Measurements from ENCODE around the gene CNTNAP2.
A peak's percentile ranks its signal among the peaks of the same experiment; 100 is the strongest.
"Not testable (repeated sequence)": the region's sequence is repeated elsewhere in the genome, so short reads cannot be mapped to it uniquely, and the experiment has no call there.

The CNTNAP2 gene

DNA sequence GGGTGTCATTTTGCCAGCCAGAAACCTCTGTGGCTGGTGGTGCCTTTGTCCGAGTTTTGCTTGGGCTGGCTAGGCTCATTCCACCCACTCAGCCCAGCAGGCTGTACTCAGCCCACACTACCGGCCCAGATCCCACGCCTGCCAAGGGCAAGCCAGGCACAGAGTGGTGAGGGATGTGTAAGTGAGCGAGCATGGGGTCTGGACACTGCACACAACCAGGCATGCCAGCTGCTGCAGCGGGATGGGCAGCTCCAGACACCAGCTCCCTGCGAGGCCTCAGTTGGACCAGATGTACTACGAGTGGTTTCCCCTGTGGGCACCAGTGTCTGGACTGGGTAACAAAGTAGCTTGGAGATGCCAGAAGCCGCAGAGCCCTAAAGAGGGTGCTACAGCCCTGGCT, 2339.8 kb downstream of the CNTNAP2 start:
- WGBS (ENCODE audit: extremely low coverage, insufficient coverage, low lambda C conversion rate): no CpG with 5 or more reads among the region's 8 CpGs
- no peak overlapping the region for H4K8ac ChIP-seq (ENCODE audit: low read depth, low read length)
- no peak overlapping the region for H3K27ac ChIP-seq (ENCODE audit: low read depth, low read length)
- H3K9ac ChIP-seq (ENCODE audit: low read length): no peak overlapping the region
- H3K79me1 ChIP-seq (ENCODE audit: low read length): no peaks in the 10 kb centered on the region
- H3K4ac ChIP-seq (ENCODE audit: low read depth, low read length): no peak overlapping the region
- no peak overlapping the region for H3K56ac ChIP-seq (ENCODE audit: low read length)
- no peak overlapping the region for H3K18ac ChIP-seq (ENCODE audit: low read length)
- H3K4me3 ChIP-seq (ENCODE audit: low read length): no peak overlapping the region
- no peak overlapping the region for H4K5ac ChIP-seq (ENCODE audit: low read length)
- no peak overlapping the region for H2BK5ac ChIP-seq (ENCODE audit: low read length)
- DNase-seq: no peak
- H3K23ac ChIP-seq (ENCODE audit: low read length): no peak overlapping the region
- H3K4me2 ChIP-seq (ENCODE audit: low read length): no peak overlapping the region
- no peaks in the 10 kb centered on the region for H3K36me3 ChIP-seq (ENCODE audit: control insufficient read depth, insufficient read depth, low read length)
- no peak overlapping the region for H2BK15ac ChIP-seq (replicated peaks; ENCODE audit: low read depth)
- H2BK120ac ChIP-seq (ENCODE audit: low read depth, low read length): no peak overlapping the region
- no peak overlapping the region for H2AK5ac ChIP-seq (ENCODE audit: low read length)
- no peaks in the 10 kb centered on the region for H3K79me2 ChIP-seq (ENCODE audit: control insufficient read depth, insufficient read depth, low read length)
- H3K27me3 ChIP-seq (ENCODE audit: insufficient read depth, low read length, poor library complexity): no peaks in the 10 kb centered on the region
- H3K4me1 ChIP-seq (ENCODE audit: control insufficient read depth, low read depth, low read length): no peaks in the 10 kb centered on the region

DNA sequence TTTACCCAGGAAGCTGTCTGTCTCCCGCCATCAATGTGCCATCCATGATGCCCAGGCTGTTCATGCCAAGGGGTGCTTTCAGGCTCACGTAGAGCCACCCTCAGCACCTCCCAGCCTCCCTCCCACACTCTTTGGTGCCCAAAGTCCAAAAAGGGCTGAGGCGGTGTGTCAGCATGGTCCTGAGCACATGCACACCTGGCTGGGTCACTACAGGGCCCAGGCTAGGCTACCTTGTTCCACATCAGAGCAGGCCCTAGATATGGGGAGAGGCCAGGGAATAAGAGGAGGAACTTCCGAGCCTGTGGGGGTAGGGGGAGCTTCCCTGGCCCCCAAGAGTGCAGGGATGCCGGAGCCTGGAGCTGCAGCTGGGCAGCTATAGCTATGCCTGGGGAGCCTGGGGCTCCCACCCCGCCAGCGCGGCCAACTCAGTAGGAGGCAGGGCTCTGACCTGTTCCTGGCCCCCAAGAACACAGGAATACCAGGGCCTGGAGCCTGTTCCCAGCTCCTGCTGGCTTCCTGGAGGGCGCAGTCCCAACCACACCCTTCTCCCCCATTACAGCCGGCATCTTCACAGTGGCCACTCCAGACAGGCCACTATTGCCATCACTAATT, 2340.8 kb downstream of the CNTNAP2 start:
- no peak overlapping the region for H3K4me2 ChIP-seq (ENCODE audit: low read length)
- no peaks in the 10 kb centered on the region for H3K27me3 ChIP-seq (ENCODE audit: insufficient read depth, low read length, poor library complexity)
- no peak overlapping the region for H3K4ac ChIP-seq (ENCODE audit: low read depth, low read length)
- H3K9ac ChIP-seq (ENCODE audit: low read length): no peak overlapping the region
- H3K4me3 ChIP-seq (ENCODE audit: low read length): no peak overlapping the region
- no peak overlapping the region for H4K5ac ChIP-seq (ENCODE audit: low read length)
- H2BK5ac ChIP-seq (ENCODE audit: low read length): no peak overlapping the region
- no peak overlapping the region for H3K27ac ChIP-seq (ENCODE audit: low read depth, low read length)
- H3K79me2 ChIP-seq (ENCODE audit: control insufficient read depth, insufficient read depth, low read length): no peaks in the 10 kb centered on the region
- no peak overlapping the region for H3K23ac ChIP-seq (ENCODE audit: low read length)
- no peak for DNase-seq
- no peak overlapping the region for H4K8ac ChIP-seq (ENCODE audit: low read depth, low read length)
- H3K36me3 ChIP-seq (ENCODE audit: control insufficient read depth, insufficient read depth, low read length): no peaks in the 10 kb centered on the region
- no CpG with 5 or more reads among the region's 10 CpGs for WGBS (ENCODE audit: extremely low coverage, insufficient coverage, low lambda C conversion rate)
- no peak overlapping the region for H2BK15ac ChIP-seq (replicated peaks; ENCODE audit: low read depth)
- H2BK120ac ChIP-seq (ENCODE audit: low read depth, low read length): no peak overlapping the region
- H2AK5ac ChIP-seq (ENCODE audit: low read length): no peak overlapping the region
- H3K56ac ChIP-seq (ENCODE audit: low read length): no peak overlapping the region
- no peaks in the 10 kb centered on the region for H3K79me1 ChIP-seq (ENCODE audit: low read length)
- no peak overlapping the region for H3K18ac ChIP-seq (ENCODE audit: low read length)
- H3K4me1 ChIP-seq (ENCODE audit: control insufficient read depth, low read depth, low read length): no peaks in the 10 kb centered on the region

DNA sequence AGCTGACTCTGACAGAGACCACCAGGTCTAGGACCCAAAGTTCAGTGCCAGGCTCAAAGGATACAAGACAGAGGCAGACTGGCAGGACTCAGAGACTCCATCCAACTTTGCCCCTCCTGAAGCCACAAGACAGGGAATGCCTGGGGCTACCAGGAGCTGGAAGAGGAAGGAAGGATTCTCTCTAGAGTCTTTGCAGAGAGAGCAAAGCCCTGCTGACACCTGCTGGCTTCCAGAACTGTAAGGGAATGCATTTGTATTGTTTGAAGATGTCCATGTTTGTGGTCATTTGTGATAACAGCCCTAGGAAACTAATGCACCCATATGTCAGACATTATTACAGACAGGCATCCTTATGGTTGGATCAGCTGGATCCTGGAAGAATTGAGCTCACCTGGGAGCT, 2341.7 kb downstream of the CNTNAP2 start:
- no peaks in the 10 kb centered on the region for H3K36me3 ChIP-seq (ENCODE audit: control insufficient read depth, insufficient read depth, low read length)
- no peaks in the 10 kb centered on the region for H3K79me2 ChIP-seq (ENCODE audit: control insufficient read depth, insufficient read depth, low read length)
- H3K79me1 ChIP-seq (ENCODE audit: low read length): no peaks in the 10 kb centered on the region
- H3K18ac ChIP-seq (ENCODE audit: low read length): no peak overlapping the region
- no peak overlapping the region for H3K27ac ChIP-seq (ENCODE audit: low read depth, low read length)
- H3K9ac ChIP-seq (ENCODE audit: low read length): no peak overlapping the region
- no peak overlapping the region for H4K8ac ChIP-seq (ENCODE audit: low read depth, low read length)
- no peak overlapping the region for H3K4me3 ChIP-seq (ENCODE audit: low read length)
- peak; percentile 26 for DNase-seq
- H3K4ac ChIP-seq (ENCODE audit: low read depth, low read length): no peak overlapping the region
- H3K27me3 ChIP-seq (ENCODE audit: insufficient read depth, low read length, poor library complexity): no peaks in the 10 kb centered on the region
- H3K4me1 ChIP-seq (ENCODE audit: control insufficient read depth, low read depth, low read length): no peaks in the 10 kb centered on the region
- H2BK5ac ChIP-seq (ENCODE audit: low read length): no peak overlapping the region
- no peak overlapping the region for H3K4me2 ChIP-seq (ENCODE audit: low read length)
- no peak overlapping the region for H2BK120ac ChIP-seq (ENCODE audit: low read depth, low read length)
- H3K56ac ChIP-seq (ENCODE audit: low read length): no peak overlapping the region
- no peak overlapping the region for H2AK5ac ChIP-seq (ENCODE audit: low read length)
- no peak overlapping the region for H4K5ac ChIP-seq (ENCODE audit: low read length)
- H3K23ac ChIP-seq (ENCODE audit: low read length): no peak overlapping the region
- H2BK15ac ChIP-seq (replicated peaks; ENCODE audit: low read depth): no peak overlapping the region

GRCh38 chr7:148461392-148462179, 2345.0 kb downstream of the CNTNAP2 start:
- Histone ChIP-seq H3K4me1 (ENCODE audit: control insufficient read depth, low read depth, low read length) (no peaks in the 10 kb centered on the region), H3K9ac (ENCODE audit: low read length) (no peak overlapping the region), H2BK5ac (ENCODE audit: low read length) (no peak overlapping the region), H3K79me2 (ENCODE audit: control insufficient read depth, insufficient read depth, low read length) (no peaks in the 10 kb centered on the region), H3K36me3 (ENCODE audit: control insufficient read depth, insufficient read depth, low read length) (no peaks in the 10 kb centered on the region), H3K56ac (ENCODE audit: low read length) (no peak overlapping the region), H3K4me3 (ENCODE audit: low read length) (no peak overlapping the region), H3K4me2 (ENCODE audit: low read length) (no peak overlapping the region), H3K4ac (ENCODE audit: low read depth, low read length) (no peak overlapping the region), H3K79me1 (ENCODE audit: low read length) (no peaks in the 10 kb centered on the region), H2AK5ac (ENCODE audit: low read length) (no peak overlapping the region), H3K27me3 (ENCODE audit: insufficient read depth, low read length, poor library complexity) (no peaks in the 10 kb centered on the region), H2BK15ac (replicated peaks; ENCODE audit: low read depth) (no peak overlapping the region), H2BK120ac (ENCODE audit: low read depth, low read length) (no peak overlapping the region), H4K8ac (ENCODE audit: low read depth, low read length) (no peak overlapping the region), H3K18ac (ENCODE audit: low read length) (no peak overlapping the region), H3K27ac (ENCODE audit: low read depth, low read length) (no peak overlapping the region), H4K5ac (ENCODE audit: low read length) (no peak overlapping the region), H3K23ac (ENCODE audit: low read length) (no peak overlapping the region)
- no peak for DNase-seq
- WGBS (ENCODE audit: extremely low coverage, insufficient coverage, low lambda C conversion rate): 100% methylated on average over 1 of the region's 4 CpGs

DNA sequence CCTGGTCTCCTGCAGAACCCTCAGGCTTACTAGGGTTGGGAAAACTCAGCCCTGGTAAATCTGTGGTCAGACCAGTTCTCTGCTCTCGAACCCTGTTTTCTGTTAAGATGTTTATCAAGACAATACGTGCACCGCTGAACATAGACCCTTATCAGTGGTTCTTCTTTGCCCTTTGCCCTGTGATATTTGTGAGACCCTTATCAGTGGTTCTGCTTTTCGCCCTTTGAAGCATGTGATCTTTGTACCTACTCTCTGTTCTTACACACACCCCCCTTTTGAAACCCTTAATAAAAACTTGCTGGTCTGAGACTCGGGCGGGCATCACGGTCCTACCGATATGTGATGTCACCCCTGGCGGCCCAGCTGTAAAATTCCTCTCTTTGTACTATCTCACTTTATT, 2346.2 kb downstream of the CNTNAP2 start:
- not testable (repeated sequence) for H3K79me1 ChIP-seq (ENCODE audit: low read length)

DNA sequence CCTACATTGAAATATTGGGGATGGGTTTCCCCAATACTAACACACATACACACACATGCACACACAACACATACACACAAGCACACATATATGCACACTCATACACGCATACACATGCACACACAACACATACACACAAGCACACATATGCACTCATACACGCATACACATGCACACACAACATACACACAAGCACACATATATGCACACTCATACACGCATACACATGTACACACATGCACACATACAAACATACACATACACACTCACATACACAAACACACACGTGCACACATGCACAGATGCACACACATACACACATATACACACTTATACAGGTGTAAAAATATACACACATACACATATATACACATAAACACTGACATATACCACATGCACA, 2346.6 kb downstream of the CNTNAP2 start:
- Histone ChIP-seq H4K8ac (ENCODE audit: low read depth, low read length) (no peak overlapping the region), H4K5ac (ENCODE audit: low read length) (no peak overlapping the region), H3K79me2 (ENCODE audit: control insufficient read depth, insufficient read depth, low read length) (no peaks in the 10 kb centered on the region), H3K79me1 (ENCODE audit: low read length) (no peaks in the 10 kb centered on the region), H3K23ac (ENCODE audit: low read length) (no peak overlapping the region), H3K36me3 (ENCODE audit: control insufficient read depth, insufficient read depth, low read length) (no peaks in the 10 kb centered on the region), H3K4ac (ENCODE audit: low read depth, low read length) (no peak overlapping the region), H2BK15ac (replicated peaks; ENCODE audit: low read depth) (no peak overlapping the region), H3K4me1 (ENCODE audit: control insufficient read depth, low read depth, low read length) (no peaks in the 10 kb centered on the region), H3K56ac (ENCODE audit: low read length) (no peak overlapping the region), H3K27me3 (ENCODE audit: insufficient read depth, low read length, poor library complexity) (no peaks in the 10 kb centered on the region), H2BK5ac (ENCODE audit: low read length) (no peak overlapping the region), H3K4me3 (ENCODE audit: low read length) (no peak overlapping the region), H3K9ac (ENCODE audit: low read length) (no peak overlapping the region), H3K18ac (ENCODE audit: low read length) (no peak overlapping the region), H2BK120ac (ENCODE audit: low read depth, low read length) (no peak overlapping the region), H3K4me2 (ENCODE audit: low read length) (no peak overlapping the region), H3K27ac (ENCODE audit: low read depth, low read length) (no peak overlapping the region), H2AK5ac (ENCODE audit: low read length) (no peak overlapping the region)
- no CpG with 5 or more reads among the region's 4 CpGs for WGBS (ENCODE audit: extremely low coverage, insufficient coverage, low lambda C conversion rate)
- no peak for DNase-seq

More for the DNA sequence above, 2346.2 kb downstream of the CNTNAP2 start:
- not testable (repeated sequence) for H3K18ac ChIP-seq (ENCODE audit: low read length); H4K5ac ChIP-seq (ENCODE audit: low read length); H3K27me3 ChIP-seq (ENCODE audit: insufficient read depth, low read length, poor library complexity); H2BK15ac ChIP-seq (replicated peaks; ENCODE audit: low read depth); H3K4me2 ChIP-seq (ENCODE audit: low read length); H2BK5ac ChIP-seq (ENCODE audit: low read length); H2BK120ac ChIP-seq (ENCODE audit: low read depth, low read length); DNase-seq; H4K8ac ChIP-seq (ENCODE audit: low read depth, low read length); H3K4me1 ChIP-seq (ENCODE audit: control insufficient read depth, low read depth, low read length); H2AK5ac ChIP-seq (ENCODE audit: low read length); H3K4ac ChIP-seq (ENCODE audit: low read depth, low read length); H3K4me3 ChIP-seq (ENCODE audit: low read length); H3K79me2 ChIP-seq (ENCODE audit: control insufficient read depth, insufficient read depth, low read length); H3K56ac ChIP-seq (ENCODE audit: low read length); H3K23ac ChIP-seq (ENCODE audit: low read length); H3K27ac ChIP-seq (ENCODE audit: low read depth, low read length); H3K36me3 ChIP-seq (ENCODE audit: control insufficient read depth, insufficient read depth, low read length); H3K9ac ChIP-seq (ENCODE audit: low read length)
- WGBS (ENCODE audit: extremely low coverage, insufficient coverage, low lambda C conversion rate): no CpG with 5 or more reads among the region's 9 CpGs
